SKM-1 treated with dmso at 0.1 percent for 144 hours (cell line): Measurements from ENCODE around the gene ZNF451.

Experiments
- DNase-seq: peaks from one replicate; lab custom pipeline; 2025; ENCODE audit not compliant: unreplicated experiment; lab: John Stamatoyannopoulos, UW

The ZNF451 gene

DNA sequence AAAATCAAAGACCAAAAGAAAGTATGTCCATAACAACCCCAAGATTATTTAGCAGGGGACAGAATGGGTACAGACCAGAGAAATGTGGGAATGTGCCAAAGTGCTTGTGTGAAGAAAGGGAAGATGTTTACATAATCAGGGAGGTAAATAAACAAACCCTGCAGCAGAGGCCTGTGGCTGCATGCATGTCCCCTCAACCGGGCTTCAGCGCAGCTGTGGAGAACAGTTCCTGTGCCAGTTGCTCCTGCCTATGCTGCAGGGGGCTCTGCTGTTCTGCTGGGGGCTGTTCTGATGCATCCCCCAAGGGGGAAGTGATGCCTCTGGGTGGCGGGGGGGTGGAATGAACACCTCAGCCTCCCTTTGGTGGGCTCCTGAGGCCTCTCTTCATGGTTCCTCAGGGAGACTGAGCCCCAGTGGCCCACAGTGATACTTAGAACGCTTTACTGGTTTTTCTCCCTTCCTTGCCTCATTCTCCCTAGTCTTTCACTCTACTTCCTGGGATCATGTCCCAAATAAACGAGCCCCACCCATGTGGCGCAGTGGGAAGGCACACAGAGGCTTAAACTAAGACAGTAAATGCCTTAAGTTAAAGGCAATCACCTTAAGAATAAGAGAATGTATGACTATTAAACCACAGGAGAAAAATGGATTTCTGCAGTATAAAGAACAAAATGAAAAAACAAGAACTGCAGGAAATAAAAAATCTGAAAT, 109.1 kb downstream of the ZNF451 start:
- no peak for DNase-seq

DNA sequence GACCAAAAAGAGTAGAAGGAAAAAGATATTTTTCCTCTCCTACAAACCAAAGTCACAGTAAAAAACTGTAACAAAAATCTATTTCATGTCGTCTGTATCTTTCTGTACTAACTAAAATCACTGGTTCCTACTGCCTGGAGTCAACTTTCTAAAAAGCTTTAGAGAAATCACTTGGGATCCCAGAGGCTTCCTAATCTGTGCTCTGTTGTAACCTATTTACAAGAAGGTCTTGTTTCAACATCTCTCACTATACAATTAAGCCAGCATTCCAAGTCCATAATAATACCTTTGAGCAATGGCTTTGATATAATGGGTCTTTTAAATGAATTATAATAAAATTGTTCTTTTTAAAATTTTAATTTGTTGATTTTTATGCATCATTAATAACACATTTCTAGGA, 111.7 kb downstream of the ZNF451 start:
- DNase-seq = no peak

DNA sequence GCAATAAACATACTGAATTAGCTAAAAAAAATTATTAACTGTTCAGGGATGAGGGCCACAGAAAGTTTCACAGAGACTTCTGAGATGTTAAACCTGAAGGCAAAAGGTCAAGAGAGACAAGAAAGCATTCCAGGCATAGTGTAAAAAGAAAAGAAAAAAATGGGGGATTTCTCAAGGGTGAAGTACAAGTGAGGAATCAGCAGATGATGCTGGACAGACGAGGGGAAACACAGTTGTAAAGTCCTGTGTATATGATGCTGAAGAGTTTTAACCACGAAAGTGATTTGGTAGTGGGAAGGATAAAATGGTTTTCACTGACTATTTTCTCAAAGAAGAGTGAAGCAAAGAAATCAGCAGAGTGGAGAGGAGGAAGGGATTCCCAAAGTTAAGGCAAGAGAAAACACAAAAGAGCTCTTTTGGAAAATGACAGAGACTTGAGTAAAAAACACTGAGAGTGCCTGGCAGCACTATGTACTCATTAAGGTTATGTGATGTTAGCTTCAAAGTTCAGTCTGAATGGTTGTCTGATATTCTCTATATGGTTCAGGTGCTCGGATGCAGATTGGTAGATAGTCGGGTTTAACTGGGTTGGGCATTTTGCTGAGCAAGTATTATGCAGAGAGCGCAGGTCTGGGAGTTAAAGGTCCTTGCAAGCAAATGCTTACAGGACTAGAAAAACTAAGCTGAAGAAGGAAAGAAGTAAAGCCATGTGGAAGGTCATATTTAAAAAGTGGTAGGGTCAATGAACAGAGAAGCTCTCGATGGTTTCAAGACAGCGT, 115.8 kb downstream of the ZNF451 start:
- no peak for DNase-seq

DNA sequence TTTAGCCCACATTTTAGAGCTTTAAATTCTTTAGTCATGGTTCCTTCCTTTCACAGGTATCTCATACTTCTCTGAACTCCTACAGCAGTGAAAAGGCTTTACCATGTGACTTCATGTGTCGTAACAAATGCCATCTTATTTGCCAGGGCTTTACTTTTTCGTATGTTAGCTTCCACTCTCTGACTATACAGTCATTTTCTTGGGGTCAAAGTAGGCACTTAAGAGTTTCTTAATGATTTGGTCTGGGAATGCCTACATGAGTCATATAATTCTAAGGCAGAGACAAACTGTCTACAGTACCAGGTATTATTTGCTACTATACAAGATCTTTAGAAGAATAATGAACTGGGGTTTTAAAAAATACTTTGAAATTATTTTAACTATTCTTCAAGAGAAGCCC, 117.2 kb downstream of the ZNF451 start:
- no peak for DNase-seq

DNA sequence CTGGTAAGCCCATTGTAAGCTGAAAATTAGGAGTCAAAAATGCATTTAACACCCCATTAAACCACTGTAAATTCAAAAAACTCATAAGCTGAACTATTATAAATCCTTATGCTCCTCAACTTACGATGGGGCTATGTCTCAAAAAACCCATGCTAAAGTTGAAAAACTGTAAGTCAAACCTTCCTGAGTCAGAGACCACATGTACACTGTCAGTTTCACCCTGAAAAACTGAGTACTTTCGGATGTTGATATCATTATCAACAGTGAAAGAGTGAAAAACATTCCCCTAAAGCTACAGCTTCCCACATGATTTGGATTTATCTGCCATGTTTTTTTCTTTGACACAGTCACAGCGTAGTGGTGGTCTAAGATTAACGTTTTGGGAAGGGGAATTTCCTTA, 117.9 kb downstream of the ZNF451 start:
- no peak for DNase-seq

DNA sequence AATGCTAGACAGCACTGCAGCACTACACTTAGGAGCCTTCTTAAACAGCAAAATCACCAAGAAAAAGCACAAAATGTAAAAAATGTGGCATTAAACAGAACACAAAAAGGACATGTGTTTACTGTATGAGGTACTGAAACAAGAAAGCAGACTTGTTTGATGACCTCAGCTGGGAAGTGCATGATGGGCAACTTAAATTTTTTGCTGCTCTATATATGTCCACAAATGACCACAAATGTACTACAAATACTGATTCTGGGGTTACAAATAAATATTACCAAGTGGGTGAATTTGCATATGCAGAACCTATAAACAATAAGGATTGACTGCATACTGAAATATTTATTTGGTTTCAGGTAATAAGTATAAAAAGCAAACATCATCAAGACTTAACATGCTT, 119.0 kb downstream of the ZNF451 start:
- no peak for DNase-seq

DNA sequence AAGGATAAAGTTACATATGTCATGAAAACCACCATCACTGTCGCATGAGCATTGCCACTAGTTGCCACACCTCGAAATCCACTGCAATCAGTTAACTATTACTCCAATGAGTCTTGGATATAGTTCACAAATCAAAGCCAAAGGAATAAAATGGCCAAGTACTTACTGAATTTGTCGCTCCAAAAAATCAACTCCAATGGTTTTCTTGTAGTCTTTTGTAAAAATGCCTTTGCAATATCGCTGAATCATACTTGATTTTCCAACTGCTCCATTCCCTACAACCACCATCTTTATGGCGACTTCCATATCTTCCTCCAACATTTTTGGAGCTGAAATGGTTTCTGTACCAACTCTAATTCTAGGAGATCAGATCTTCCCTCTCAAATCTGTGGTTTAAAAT, 120.1 kb downstream of the ZNF451 start:
- no peak for DNase-seq

DNA sequence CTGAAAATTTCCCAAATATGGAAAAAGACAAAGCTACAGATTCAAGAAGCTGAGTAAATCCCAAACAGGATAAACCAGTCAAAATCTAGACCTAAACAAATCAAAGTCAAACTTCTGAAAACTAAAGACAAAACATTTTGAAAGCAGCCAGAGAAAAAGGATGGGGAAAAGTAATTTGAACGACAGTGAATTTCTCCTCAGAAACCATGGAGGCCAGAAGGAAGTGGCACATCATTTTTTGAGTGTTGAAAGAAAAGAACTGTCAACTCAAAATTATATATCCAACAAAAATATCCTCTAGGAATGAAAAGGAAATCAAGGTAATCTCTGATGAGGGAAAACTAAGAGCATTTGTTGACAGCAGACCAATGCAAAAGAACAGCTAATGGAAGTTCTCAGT, 125.3 kb downstream of the ZNF451 start:
- DNase-seq = no peak

DNA sequence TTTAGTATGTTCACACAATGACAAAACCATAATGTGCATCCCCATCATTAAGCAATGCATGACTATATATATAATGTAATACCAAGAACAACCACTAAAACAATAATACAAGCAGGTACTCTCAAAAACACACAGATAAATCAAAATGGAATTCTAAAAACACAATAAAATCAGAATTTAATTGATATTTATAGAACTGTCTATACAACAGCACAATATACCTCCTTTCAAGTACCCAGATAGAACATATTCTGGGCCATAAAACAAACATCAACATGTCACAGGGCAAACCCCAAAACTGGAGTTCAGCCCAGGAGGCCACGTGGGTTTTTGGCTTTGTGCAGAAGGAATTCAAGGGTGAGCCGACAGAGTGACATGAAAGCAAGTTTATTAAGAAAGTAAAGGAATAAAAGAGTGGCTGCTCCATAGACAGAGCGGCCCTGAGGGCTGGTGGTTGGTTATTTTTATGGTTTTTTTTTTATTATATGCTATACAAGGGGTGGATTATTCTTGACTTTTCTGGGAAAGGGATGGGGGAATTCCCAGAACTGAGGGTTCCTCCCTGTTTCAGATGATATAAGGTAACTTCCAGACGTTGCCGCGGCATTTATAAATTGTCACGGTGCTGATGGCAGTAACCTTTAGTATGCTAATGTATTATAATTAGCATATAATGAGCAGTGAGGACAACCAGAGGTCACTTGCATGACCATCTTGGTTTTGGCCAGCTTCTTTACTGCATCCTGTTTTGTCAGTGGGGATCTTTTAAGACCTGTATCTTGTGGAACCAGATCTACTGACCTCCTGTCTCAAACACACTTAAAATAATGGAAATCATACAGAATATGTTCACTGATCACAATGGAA, 126.5 kb downstream of the ZNF451 start:
- no peak for DNase-seq

DNA sequence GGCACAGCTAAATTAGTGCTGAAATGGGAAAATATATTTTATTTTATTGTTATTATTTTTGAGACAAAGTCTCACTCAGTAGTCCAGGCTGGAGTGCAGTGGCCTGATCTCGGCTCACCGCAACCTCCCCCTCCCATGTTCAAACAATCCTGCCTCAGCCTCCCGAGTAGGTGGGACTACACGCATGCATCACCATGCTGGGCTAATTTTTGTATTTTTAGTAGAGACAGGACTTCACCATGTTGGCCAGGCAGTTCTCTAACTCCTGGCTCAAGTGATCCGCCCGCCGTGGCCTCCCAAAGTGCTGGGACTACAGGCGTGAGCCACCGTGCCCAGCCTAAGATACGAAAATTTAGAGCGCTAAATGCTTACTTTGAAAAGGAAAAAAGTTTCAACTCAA, 127.3 kb downstream of the ZNF451 start:
- no peak for DNase-seq
